Activated CD4-positive, CD25-positive, alpha-beta regulatory T cell treated with anti-CD3 and anti-CD28 coated beads, Interleukin-2, amount 50 U/mL, for 16 hours (primary cell): ENCODE results near the gene PDCD10.
A peak's percentile ranks its signal among the peaks of the same experiment; 100 is the strongest.

ENCODE experiments used
- DNase-seq: peaks from one replicate; pipeline ENCODE4 v3.0.0-alpha.2; 2020; ENCODE audit warnings: low read depth, low spot score

Gene PDCD10

GRCh38 chr3:167735233-167736138, 794 bp upstream of the PDCD10 start, which contains the start of gene SERPINI1:
Gene SERPINI1 (plus strand): TSS chr3:167735721. CDS start chr3:167789129, 53,408 bp downstream.
- DNase-seq = peak; percentile 50

GRCh38 chr3:167733961-167734497, 663 bp downstream of the PDCD10 start:
- no peak for DNase-seq

GRCh38 chr3:167732313-167733065, 2.2 kb downstream of the PDCD10 start:
- DNase-seq = no peak

- DNase-seq = no peak
Measured at GRCh38 chr3:167731393-167731792, 3.3 kb downstream of the PDCD10 start.

- DNase-seq = no peak
Measured at GRCh38 chr3:167729591-167729990, 5.1 kb downstream of the PDCD10 start.

GRCh38 chr3:167728632-167729323, 5.9 kb downstream of the PDCD10 start:
- DNase-seq = no peak

- DNase-seq = no peak
Measured at GRCh38 chr3:167728176-167728575, 6.5 kb downstream of the PDCD10 start.

- DNase-seq = no peak
Measured at GRCh38 chr3:167723872-167724271, 10.8 kb downstream of the PDCD10 start.

- DNase-seq = no peak
Measured at GRCh38 chr3:167723025-167723512, 11.6 kb downstream of the PDCD10 start.

- DNase-seq = no peak
Measured at GRCh38 chr3:167718582-167718981, 16.1 kb downstream of the PDCD10 start.

GRCh38 chr3:167716920-167717319, 17.8 kb downstream of the PDCD10 start:
- no peak for DNase-seq

- DNase-seq = no peak
Measured at GRCh38 chr3:167714871-167715270, 19.8 kb downstream of the PDCD10 start.

- DNase-seq = no peak
Measured at GRCh38 chr3:167712445-167712844, 22.2 kb downstream of the PDCD10 start.

- DNase-seq = no peak
Measured at GRCh38 chr3:167711439-167711838, 23.3 kb downstream of the PDCD10 start.

GRCh38 chr3:167710552-167710951, 24.1 kb downstream of the PDCD10 start:
- no peak for DNase-seq

GRCh38 chr3:167709690-167710089, 25.0 kb downstream of the PDCD10 start:
- DNase-seq = no peak

- no peak for DNase-seq
Measured at GRCh38 chr3:167705840-167706239, 28.9 kb downstream of the PDCD10 start.

- DNase-seq = no peak
Measured at GRCh38 chr3:167700926-167701325, 33.8 kb downstream of the PDCD10 start.

GRCh38 chr3:167700046-167700445, 34.6 kb downstream of the PDCD10 start:
- no peak for DNase-seq

GRCh38 chr3:167694121-167694520, 40.6 kb downstream of the PDCD10 start:
- DNase-seq = no peak

- peak; percentile 17 for DNase-seq
Measured at GRCh38 chr3:167691366-167691765, 43.3 kb downstream of the PDCD10 start.
